ENCODE results near the gene USE1.

The USE1 gene

GRCh38 chr19:17214508-17215126 is 540 bp upstream of the USE1 start:
- H3K36me3 ChIP-seq (ENCODE audit: insufficient read depth, low read length), result peaks cover 9% of the 10 kb centered on the region; the same call in 1 of the 2 replicates

GRCh38 chr19:17216058-17216670 is 1.0 kb downstream of the USE1 start:
- Histone ChIP-seq H3K36me3 (ENCODE audit: insufficient read depth, low read length) (peaks cover 9% of the 10 kb centered on the region; the same call in 1 of the 2 replicates), H3K9ac (ENCODE audit: low read depth, low read length) (peak overlapping the region; percentile 94), H3K9me3 (ENCODE audit: control insufficient read depth, insufficient read depth, low read length) (no peaks in the 10 kb centered on the region), H3K4me1 (ENCODE audit: insufficient read depth, low read length) (peaks cover 4% of the 10 kb centered on the region; the same call in 1 of the 2 replicates)

More at GRCh38 chr19:17214508-17215126, 540 bp upstream of the USE1 start:
- Histone ChIP-seq H3K9ac (ENCODE audit: low read depth, low read length) (peak overlapping the region; percentile 94), H3K4me1 (ENCODE audit: insufficient read depth, low read length) (no peaks in the 10 kb centered on the region; the same call in 1 of the 2 replicates), H3K9me3 (ENCODE audit: control insufficient read depth, insufficient read depth, low read length) (no peaks in the 10 kb centered on the region)

- Histone ChIP-seq H3K4me1 (ENCODE audit: insufficient read depth, low read length) (peaks cover 4% of the 10 kb centered on the region; the same call in 1 of the 2 replicates), H3K36me3 (ENCODE audit: insufficient read depth, low read length) (0 out of 2 replicates have a peak, but pooled peaks cover 6% of the 10 kb centered on the region), H3K9me3 (ENCODE audit: control insufficient read depth, insufficient read depth, low read length) (no peaks in the 10 kb centered on the region), H3K9ac (ENCODE audit: low read depth, low read length) (no peak overlapping the region)
Observed at GRCh38 chr19:17219286-17219685, 4.1 kb downstream of the USE1 start.

GRCh38 chr19:17220207-17220758 is 5.1 kb downstream of the USE1 start:
- no peak overlapping the region for H3K9ac ChIP-seq (ENCODE audit: low read depth, low read length)
- peaks cover 4% of the 10 kb centered on the region; the same call in 1 of the 2 replicates for H3K4me1 ChIP-seq (ENCODE audit: insufficient read depth, low read length)
- no peaks in the 10 kb centered on the region for H3K9me3 ChIP-seq (ENCODE audit: control insufficient read depth, insufficient read depth, low read length)
- 0 out of 2 replicates have a peak, but pooled peaks cover 6% of the 10 kb centered on the region for H3K36me3 ChIP-seq (ENCODE audit: insufficient read depth, low read length)

GRCh38 chr19:17225053-17225452 is 9.9 kb downstream of the USE1 start:
- peaks cover 7% of the 10 kb centered on the region; the same call in 1 of the 2 replicates for H3K4me1 ChIP-seq (ENCODE audit: insufficient read depth, low read length)
- H3K9me3 ChIP-seq (ENCODE audit: control insufficient read depth, insufficient read depth, low read length), result no peaks in the 10 kb centered on the region
- H3K9ac ChIP-seq (ENCODE audit: low read depth, low read length), result no peak overlapping the region
- no peaks in the 10 kb centered on the region for H3K36me3 ChIP-seq (ENCODE audit: insufficient read depth, low read length)

- peak within 1 kb of the TSS; percentile 91 for H3K9ac ChIP-seq (ENCODE audit: low read depth, low read length)
- no peaks in the 10 kb centered on the region for H3K9me3 ChIP-seq (ENCODE audit: control insufficient read depth, insufficient read depth, low read length)
- H3K36me3 ChIP-seq (ENCODE audit: insufficient read depth, low read length), result no peaks in the 10 kb centered on the region
- H3K4me1 ChIP-seq (ENCODE audit: insufficient read depth, low read length), result peaks cover 3% of the 10 kb centered on the region; the same call in 1 of the 2 replicates
Observed at GRCh38 chr19:17226002-17226933, 11.1 kb downstream of the USE1 start, which contains the start of gene OCEL1. Gene OCEL1 (plus strand): TSS chr19:17226226. CDS start chr19:17226248, 22 bp downstream.

GRCh38 chr19:17227798-17228367 is 12.7 kb downstream of the USE1 start:
- peaks cover 3% of the 10 kb centered on the region; the same call in 1 of the 2 replicates for H3K4me1 ChIP-seq (ENCODE audit: insufficient read depth, low read length)
- no peaks in the 10 kb centered on the region for H3K36me3 ChIP-seq (ENCODE audit: insufficient read depth, low read length)
- H3K9ac ChIP-seq (ENCODE audit: low read depth, low read length), result no peak overlapping the region; the same call in 1 of the 2 replicates
- H3K9me3 ChIP-seq (ENCODE audit: control insufficient read depth, insufficient read depth, low read length), result no peaks in the 10 kb centered on the region

GRCh38 chr19:17229890-17230289 is 14.7 kb downstream of the USE1 start:
- Histone ChIP-seq H3K9ac (ENCODE audit: low read depth, low read length) (no peak overlapping the region), H3K9me3 (ENCODE audit: control insufficient read depth, insufficient read depth, low read length) (no peaks in the 10 kb centered on the region), H3K4me1 (ENCODE audit: insufficient read depth, low read length) (peaks cover 9% of the 10 kb centered on the region), H3K36me3 (ENCODE audit: insufficient read depth, low read length) (no peaks in the 10 kb centered on the region; the same call in 1 of the 2 replicates)

GRCh38 chr19:17232258-17232657 is 17.1 kb downstream of the USE1 start:
- H3K4me1 ChIP-seq (ENCODE audit: insufficient read depth, low read length), result peaks cover 16% of the 10 kb centered on the region
- no peak overlapping the region for H3K9ac ChIP-seq (ENCODE audit: low read depth, low read length)
- no peaks in the 10 kb centered on the region for H3K9me3 ChIP-seq (ENCODE audit: control insufficient read depth, insufficient read depth, low read length)
- no peaks in the 10 kb centered on the region; the same call in 1 of the 2 replicates for H3K36me3 ChIP-seq (ENCODE audit: insufficient read depth, low read length)

- Histone ChIP-seq H3K36me3 (ENCODE audit: insufficient read depth, low read length) (no peaks in the 10 kb centered on the region; the same call in 1 of the 2 replicates), H3K9me3 (ENCODE audit: control insufficient read depth, insufficient read depth, low read length) (no peaks in the 10 kb centered on the region), H3K9ac (ENCODE audit: low read depth, low read length) (peak overlapping the region; percentile 90), H3K4me1 (ENCODE audit: insufficient read depth, low read length) (peaks cover 14% of the 10 kb centered on the region)
Observed at GRCh38 chr19:17234911-17235299, 19.7 kb downstream of the USE1 start.

- Histone ChIP-seq H3K4me1 (ENCODE audit: insufficient read depth, low read length) (peaks cover 14% of the 10 kb centered on the region), H3K9me3 (ENCODE audit: control insufficient read depth, insufficient read depth, low read length) (no peaks in the 10 kb centered on the region), H3K9ac (ENCODE audit: low read depth, low read length) (peak overlapping the region; percentile 90), H3K36me3 (ENCODE audit: insufficient read depth, low read length) (no peaks in the 10 kb centered on the region; the same call in 1 of the 2 replicates)
Observed at GRCh38 chr19:17235300-17235970, 20.3 kb downstream of the USE1 start.

- H3K9ac ChIP-seq (ENCODE audit: low read depth, low read length), result peak overlapping the region; percentile 90
- no peaks in the 10 kb centered on the region for H3K9me3 ChIP-seq (ENCODE audit: control insufficient read depth, insufficient read depth, low read length)
- H3K4me1 ChIP-seq (ENCODE audit: insufficient read depth, low read length), result peaks cover 14% of the 10 kb centered on the region
- H3K36me3 ChIP-seq (ENCODE audit: insufficient read depth, low read length), result no peaks in the 10 kb centered on the region; the same call in 1 of the 2 replicates
Observed at GRCh38 chr19:17235971-17236777, 21.0 kb downstream of the USE1 start.
